DOHH2 (cell line): ENCODE data around the gene KRT2.

Experiments
- EZH2phosphoT487 ChIP-seq: fragments of 200-600 bp; sonication (generic); IDR thresholded peaks from 2 replicates; pipeline ENCODE4 v1.6.1; 2017; ENCODE audit warnings: borderline replicate concordance, mild to moderate bottlenecking, antibody characterized with exemption, low read length, moderate library complexity, mixed read lengths
- TF ChIP-seq, protein P1 (sequence below): fragments of 200-600 bp; sonication (generic); IDR thresholded peaks from one replicate; pipeline ENCODE4 v1.5.1; 2014; ENCODE audit warnings: antibody characterized with exemption, mild to moderate bottlenecking, low read depth, low read length; ENCODE audit not compliant: poor library complexity, severe bottlenecking

DNA sequence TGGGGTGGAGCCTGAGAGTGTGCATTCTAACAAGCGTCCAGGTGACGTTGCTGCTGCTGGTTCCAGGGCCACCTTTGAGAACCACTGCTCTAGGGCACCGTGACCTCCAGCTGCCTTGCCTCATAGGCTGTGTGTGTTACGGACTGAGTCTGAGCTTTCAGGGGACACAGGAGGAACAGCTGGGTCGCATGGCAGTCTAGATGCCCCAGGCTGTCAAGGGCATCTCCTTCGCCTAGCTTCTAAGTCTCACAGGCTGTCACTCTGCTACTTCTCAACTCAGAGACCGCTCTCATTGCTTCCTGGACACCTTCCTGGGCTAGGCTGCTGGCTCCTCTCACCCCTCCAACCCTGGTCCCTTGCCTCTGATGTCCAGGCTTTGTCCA, 34.6 kb downstream of the KRT2 start:
- TF ChIP-seq, protein P1, sequence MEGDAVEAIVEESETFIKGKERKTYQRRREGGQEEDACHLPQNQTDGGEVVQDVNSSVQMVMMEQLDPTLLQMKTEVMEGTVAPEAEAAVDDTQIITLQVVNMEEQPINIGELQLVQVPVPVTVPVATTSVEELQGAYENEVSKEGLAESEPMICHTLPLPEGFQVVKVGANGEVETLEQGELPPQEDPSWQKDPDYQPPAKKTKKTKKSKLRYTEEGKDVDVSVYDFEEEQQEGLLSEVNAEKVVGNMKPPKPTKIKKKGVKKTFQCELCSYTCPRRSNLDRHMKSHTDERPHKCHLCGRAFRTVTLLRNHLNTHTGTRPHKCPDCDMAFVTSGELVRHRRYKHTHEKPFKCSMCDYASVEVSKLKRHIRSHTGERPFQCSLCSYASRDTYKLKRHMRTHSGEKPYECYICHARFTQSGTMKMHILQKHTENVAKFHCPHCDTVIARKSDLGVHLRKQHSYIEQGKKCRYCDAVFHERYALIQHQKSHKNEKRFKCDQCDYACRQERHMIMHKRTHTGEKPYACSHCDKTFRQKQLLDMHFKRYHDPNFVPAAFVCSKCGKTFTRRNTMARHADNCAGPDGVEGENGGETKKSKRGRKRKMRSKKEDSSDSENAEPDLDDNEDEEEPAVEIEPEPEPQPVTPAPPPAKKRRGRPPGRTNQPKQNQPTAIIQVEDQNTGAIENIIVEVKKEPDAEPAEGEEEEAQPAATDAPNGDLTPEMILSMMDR: no peak
- TF ChIP-seq EZH2phosphoT487: no peak
